ENCODE measurements around the gene PON3. TPM values are rescaled to one million over a fixed set of nuclear protein-coding genes. Genes with fewer than 3 reads are reported as not detected.

PON3 gene
- total RNA-seq, 1 experiment from 2014 or later = not detected

DNA sequence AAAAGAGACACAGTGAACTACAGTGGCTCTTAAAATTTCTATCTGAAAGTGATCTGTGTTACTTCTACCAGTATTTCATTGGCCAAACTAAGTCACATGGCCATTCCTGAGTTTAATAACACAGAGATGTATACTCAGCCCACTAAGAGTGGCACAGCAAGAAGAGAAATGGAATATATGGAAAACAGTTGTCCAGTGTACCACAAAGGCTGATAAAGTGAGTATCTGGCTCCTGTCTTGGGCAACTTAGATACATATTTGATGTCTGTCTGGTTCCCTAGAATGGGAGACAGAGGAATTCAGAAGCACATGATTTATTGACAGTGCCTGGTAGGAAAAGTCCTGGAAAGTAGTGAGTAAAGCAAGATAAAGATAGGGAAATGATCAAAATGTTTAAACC lies 61.7 kb downstream of the PON3 start:
- no peak overlapping the region for H2AK5ac ChIP-seq (ENCODE audit: insufficient read length, low read length)
- Mint-ChIP-seq H3K9me3 (peaks cover 0 to 3% of the 10 kb centered on the region in 2 experiments; a peak in 1 of 5 replicates), H3K4me1 (peaks cover 0 to 7% of the 10 kb centered on the region in 2 experiments; a peak in 2 of 4 replicates), H3K27ac (no peak overlapping the region), H3K36me3 (ENCODE audit: insufficient read depth in 1 of 3, low read depth in 3 of 3) (no peaks in the 10 kb centered on the region), H3K4me3 (no peak overlapping the region), H3K27me3 (ENCODE audit: low read depth) (no peaks in the 10 kb centered on the region)
- H3K79me1 ChIP-seq (ENCODE audit: insufficient read depth, low read depth, low read length, poor library complexity, severe bottlenecking) = no peaks in the 10 kb centered on the region
- no peaks in the 10 kb centered on the region for H3K23me2 ChIP-seq (ENCODE audit: insufficient read length, low read depth, low read length, poor library complexity, severe bottlenecking)
- H2BK5ac ChIP-seq (ENCODE audit: insufficient read length, low read length) = no peak overlapping the region
- H3K4me2 ChIP-seq (ENCODE audit: insufficient read depth, insufficient read length, low read length) = no peak overlapping the region
- TF ChIP-seq, protein P1, sequence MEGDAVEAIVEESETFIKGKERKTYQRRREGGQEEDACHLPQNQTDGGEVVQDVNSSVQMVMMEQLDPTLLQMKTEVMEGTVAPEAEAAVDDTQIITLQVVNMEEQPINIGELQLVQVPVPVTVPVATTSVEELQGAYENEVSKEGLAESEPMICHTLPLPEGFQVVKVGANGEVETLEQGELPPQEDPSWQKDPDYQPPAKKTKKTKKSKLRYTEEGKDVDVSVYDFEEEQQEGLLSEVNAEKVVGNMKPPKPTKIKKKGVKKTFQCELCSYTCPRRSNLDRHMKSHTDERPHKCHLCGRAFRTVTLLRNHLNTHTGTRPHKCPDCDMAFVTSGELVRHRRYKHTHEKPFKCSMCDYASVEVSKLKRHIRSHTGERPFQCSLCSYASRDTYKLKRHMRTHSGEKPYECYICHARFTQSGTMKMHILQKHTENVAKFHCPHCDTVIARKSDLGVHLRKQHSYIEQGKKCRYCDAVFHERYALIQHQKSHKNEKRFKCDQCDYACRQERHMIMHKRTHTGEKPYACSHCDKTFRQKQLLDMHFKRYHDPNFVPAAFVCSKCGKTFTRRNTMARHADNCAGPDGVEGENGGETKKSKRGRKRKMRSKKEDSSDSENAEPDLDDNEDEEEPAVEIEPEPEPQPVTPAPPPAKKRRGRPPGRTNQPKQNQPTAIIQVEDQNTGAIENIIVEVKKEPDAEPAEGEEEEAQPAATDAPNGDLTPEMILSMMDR (conservative IDR thresholded peaks at IDR 0.05) = no peak
- no peak overlapping the region for H3T11ph ChIP-seq (ENCODE audit: low read length)
- H3K18ac ChIP-seq (ENCODE audit: insufficient read length, low read depth, low read length) = no peak overlapping the region
- no peaks in the 10 kb centered on the region for H4K20me1 ChIP-seq (ENCODE audit: control insufficient read depth, insufficient read depth, insufficient read length)
- no peak overlapping the region for H4K5ac ChIP-seq (ENCODE audit: insufficient read length, low read depth, low read length)
- H3K56ac ChIP-seq (ENCODE audit: insufficient read length, low read depth, low read length) = no peak overlapping the region
- no peak overlapping the region for H3K23ac ChIP-seq (ENCODE audit: insufficient read length, low read depth, low read length)
- H3K14ac ChIP-seq (ENCODE audit: insufficient read depth, low read length) = no peak overlapping the region
- no peak overlapping the region for H2AFZ ChIP-seq (ENCODE audit: low read length)
- H4K8ac ChIP-seq (replicated peaks; ENCODE audit: insufficient read length, low read depth, low read length) = no peak overlapping the region
- no peaks in the 10 kb centered on the region for H3K9me3 ChIP-seq (ENCODE audit: control insufficient read depth, low read depth, low read length)
- no peak overlapping the region for H2BK20ac ChIP-seq (ENCODE audit: low read depth, low read length, poor library complexity, severe bottlenecking)
- no peaks in the 10 kb centered on the region for H3K27me3 ChIP-seq (ENCODE audit: insufficient read depth, low read length)
- no peak overlapping the region for H3K9ac ChIP-seq (ENCODE audit: extremely low read depth, insufficient read length, low read length)
- H2BK15ac ChIP-seq (ENCODE audit: low read depth, low read length) = no peak overlapping the region
- no peak overlapping the region for H2BK120ac ChIP-seq (ENCODE audit: low read depth, low read length, poor library complexity, severe bottlenecking)
- DNase-seq = no peak
- H4K91ac ChIP-seq (ENCODE audit: insufficient read length, low read depth, low read length) = no peak overlapping the region
- no peaks in the 10 kb centered on the region for H3K4me1 ChIP-seq (ENCODE audit: insufficient read depth, low read length)
- H2BK12ac ChIP-seq (ENCODE audit: insufficient read length, low read depth, low read length) = no peak overlapping the region
- H3K79me2 ChIP-seq (ENCODE audit: insufficient read depth, low read length) = no peaks in the 10 kb centered on the region
- H3K27ac ChIP-seq (ENCODE audit: insufficient read length, low read depth, low read length) = no peak overlapping the region
- H3K4ac ChIP-seq (ENCODE audit: low read depth, low read length) = no peak overlapping the region
